Measurements from ENCODE around the gene TMEM259. TPM values are rescaled to one million over a fixed set of nuclear protein-coding genes. Genes with fewer than 3 reads are reported as not detected.
A peak's percentile ranks its signal among the peaks of the same experiment; 100 is the strongest.

Gene TMEM259
- total and polyA plus RNA-seq, 9 of the 15 experiments (the other 6 are each of a cell fraction or from before 2014, with no cell fraction given), result 0.52 to 231 (median 63.6) TPM

DNA sequence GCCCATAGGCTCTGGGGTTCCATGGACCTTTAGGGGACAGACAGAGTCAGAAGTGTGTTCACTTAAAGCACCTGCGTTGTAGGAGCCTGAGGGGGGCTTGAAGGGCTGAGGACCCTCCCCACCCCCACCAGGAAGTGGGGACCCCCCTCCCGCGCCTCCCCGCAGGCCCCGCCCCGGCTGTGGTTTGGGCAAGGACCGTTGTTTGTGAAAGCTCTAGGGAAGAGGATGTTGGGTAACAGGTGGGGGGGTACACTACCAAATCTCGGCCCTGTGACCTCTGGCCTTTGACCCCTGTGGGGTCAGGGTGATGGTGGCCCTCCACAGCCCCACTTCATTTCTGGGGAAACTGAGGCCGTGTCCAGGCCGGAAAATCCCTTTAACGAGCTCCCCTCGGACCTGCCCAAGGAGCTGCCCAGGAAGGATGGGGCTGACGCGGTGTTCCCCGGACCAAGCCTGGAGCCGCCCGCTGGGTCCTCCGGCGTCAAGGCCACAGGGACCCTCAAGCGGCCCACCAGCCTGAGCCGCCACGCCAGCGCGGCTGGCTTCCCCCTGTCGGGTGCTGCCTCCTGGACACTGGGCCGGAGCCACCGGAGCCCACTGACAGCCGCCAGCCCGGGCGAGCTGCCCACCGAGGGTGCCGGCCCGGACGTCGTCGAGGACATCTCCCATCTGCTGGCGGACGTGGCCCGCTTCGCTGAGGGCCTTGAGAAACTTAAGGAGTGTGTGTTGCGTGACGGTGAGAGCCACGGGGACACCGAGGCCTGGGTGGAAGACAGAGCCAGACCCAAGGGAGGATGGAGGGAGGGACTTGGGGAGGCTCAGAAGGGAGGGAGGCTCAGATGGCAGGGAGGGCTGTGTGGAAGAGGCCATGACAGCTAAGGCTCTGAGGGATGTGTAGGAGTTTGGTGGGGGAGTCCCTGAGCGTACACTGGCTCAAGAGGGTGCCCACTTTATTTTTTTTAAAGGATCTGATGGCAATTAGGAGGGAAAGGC is 47.4 kb upstream of the TMEM259 start:
- Histone ChIP-seq H3K27ac (ENCODE audit: extremely low read depth, low read depth, low read length) (no peak overlapping the region), H3K9me1 (ENCODE audit: control insufficient read depth, insufficient read depth, low read length) (no peaks in the 10 kb centered on the region), H3K79me2 (ENCODE audit: control insufficient read depth, insufficient read depth, low read length) (no peaks in the 10 kb centered on the region), H3K27me3 (ENCODE audit: control insufficient read depth in 2 of 2, insufficient read depth in 2 of 2, low read length in 2 of 2) (no peaks in the 10 kb centered on the region), H2AFZ (ENCODE audit: low read depth, low read length) (no peak overlapping the region), H3K36me3 (ENCODE audit: control insufficient read depth, insufficient read depth, low read length) (peaks cover 4% of the 10 kb centered on the region; the same call in 1 of the 3 replicates), H4K20me1 (replicated peaks; ENCODE audit: control insufficient read depth, insufficient read depth, low read length) (0 out of 2 replicates have a peak, but pooled peaks cover 3% of the 10 kb centered on the region), H3K4me2 (ENCODE audit: insufficient read depth, low read length) (no peak overlapping the region), H3K9ac (ENCODE audit: insufficient read depth in 1 of 2, low read depth in 2 of 2, low read length in 2 of 2) (peak overlapping the region in 1 of 2 experiments; percentile 90; a peak in 1 of 4 replicates), H3K9me3 (replicated peaks; ENCODE audit: control insufficient read depth, insufficient read depth, low read depth, low read length) (no peaks in the 10 kb centered on the region), H3K4me3 (peak overlapping the region; percentile 40), H3K4me1 (replicated peaks in 1 of 2; ENCODE audit: control insufficient read depth in 2 of 2, insufficient read depth in 2 of 2, low read length in 2 of 2) (peaks cover 17 to 83% of the 10 kb centered on the region in 2 experiments)
- 70% methylated on average over 38 of the region's 45 CpGs for WGBS (ENCODE audit: insufficient coverage, low coverage, missing lambda C conversion rate)
- CTCF ChIA-PET (ENCODE audit: low intra/inter-chr PET ratio), result no interaction called here
- POLR2A ChIA-PET, result interaction anchor here (0.9 to 1.9 kb wide), 4 partner anchors 14 to 201 kb away, joined by 3 to 6 read pairs (median 4); partner anchors contain the start of genes CIRBP and RNU6-2
- intact Hi-C loops (cut with micrococcal nuclease) (no loop called here), in situ Hi-C loops (cut with MboI) (no loop called here)
- DNase-seq (ENCODE audit: extremely low read depth in 1 of 4, low spot score in 3 of 4) (no peak), FAIRE-seq (peak; percentile 54), ATAC-seq (no peak)
- BruUV-seq (replicated peaks), result no TSS peak
- no peak for TF ChIP-seq HNRNPL (IDR thresholded peaks at IDR 0.05; ENCODE audit: low read depth, low read length)
- 0 out of 2 replicates have a peak, but pooled peaks have one; percentile 33 for TF ChIP-seq MTA2 (IDR thresholded peaks at IDR 0.05; ENCODE audit: low read depth)
- TF ChIP-seq PURB (CRISPR knock-in tag; IDR thresholded peaks at IDR 0.05; ENCODE audit: low read depth), result no peak
- peak; percentile 97 for TF ChIP-seq NR2C2 (CRISPR knock-in tag; IDR thresholded peaks at IDR 0.05)
- peak; percentile 98 for TF ChIP-seq NR2C2 (tag; IDR thresholded peaks at IDR 0.05)
- no peak for TF ChIP-seq XRCC5 (IDR thresholded peaks at IDR 0.05; ENCODE audit: low read depth, low read length)
- TF ChIP-seq HDAC2 (IDR thresholded peaks at IDR 0.05), result peak; percentile 60; the same call in 1 of the 2 replicates
- TF ChIP-seq, protein P1, sequence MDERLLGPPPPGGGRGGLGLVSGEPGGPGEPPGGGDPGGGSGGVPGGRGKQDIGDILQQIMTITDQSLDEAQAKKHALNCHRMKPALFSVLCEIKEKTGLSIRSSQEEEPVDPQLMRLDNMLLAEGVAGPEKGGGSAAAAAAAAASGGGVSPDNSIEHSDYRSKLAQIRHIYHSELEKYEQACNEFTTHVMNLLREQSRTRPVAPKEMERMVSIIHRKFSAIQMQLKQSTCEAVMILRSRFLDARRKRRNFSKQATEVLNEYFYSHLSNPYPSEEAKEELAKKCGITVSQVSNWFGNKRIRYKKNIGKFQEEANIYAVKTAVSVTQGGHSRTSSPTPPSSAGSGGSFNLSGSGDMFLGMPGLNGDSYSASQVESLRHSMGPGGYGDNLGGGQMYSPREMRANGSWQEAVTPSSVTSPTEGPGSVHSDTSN (CRISPR knock-in tag; IDR thresholded peaks at IDR 0.05; ENCODE audit: low read depth), result no peak
- TF ChIP-seq, protein P1 (tag; conservative IDR thresholded peaks at IDR 0.05; ENCODE audit: low read depth), result no peak
- TF ChIP-seq ARNT (IDR thresholded peaks at IDR 0.05), result no peak
- TF ChIP-seq DDX20 (tag; IDR thresholded peaks at IDR 0.05; ENCODE audit: low read depth), result no peak
- TF ChIP-seq, protein P2, sequence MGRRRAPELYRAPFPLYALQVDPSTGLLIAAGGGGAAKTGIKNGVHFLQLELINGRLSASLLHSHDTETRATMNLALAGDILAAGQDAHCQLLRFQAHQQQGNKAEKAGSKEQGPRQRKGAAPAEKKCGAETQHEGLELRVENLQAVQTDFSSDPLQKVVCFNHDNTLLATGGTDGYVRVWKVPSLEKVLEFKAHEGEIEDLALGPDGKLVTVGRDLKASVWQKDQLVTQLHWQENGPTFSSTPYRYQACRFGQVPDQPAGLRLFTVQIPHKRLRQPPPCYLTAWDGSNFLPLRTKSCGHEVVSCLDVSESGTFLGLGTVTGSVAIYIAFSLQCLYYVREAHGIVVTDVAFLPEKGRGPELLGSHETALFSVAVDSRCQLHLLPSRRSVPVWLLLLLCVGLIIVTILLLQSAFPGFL (CRISPR knock-in tag; IDR thresholded peaks at IDR 0.05), result no peak
- TF ChIP-seq PHF21A (IDR thresholded peaks at IDR 0.05; ENCODE audit: borderline replicate concordance, low read depth), result no peak
- TF ChIP-seq ZNF253 (CRISPR knock-in tag; conservative IDR thresholded peaks at IDR 0.05), result no peak
- no peak for TF ChIP-seq RFX5 (IDR thresholded peaks at IDR 0.05; ENCODE audit: low read depth, low read length)
- no peak for TF ChIP-seq TAF15 (IDR thresholded peaks at IDR 0.05; ENCODE audit: low read depth, low read length)
- TF ChIP-seq, protein P3, sequence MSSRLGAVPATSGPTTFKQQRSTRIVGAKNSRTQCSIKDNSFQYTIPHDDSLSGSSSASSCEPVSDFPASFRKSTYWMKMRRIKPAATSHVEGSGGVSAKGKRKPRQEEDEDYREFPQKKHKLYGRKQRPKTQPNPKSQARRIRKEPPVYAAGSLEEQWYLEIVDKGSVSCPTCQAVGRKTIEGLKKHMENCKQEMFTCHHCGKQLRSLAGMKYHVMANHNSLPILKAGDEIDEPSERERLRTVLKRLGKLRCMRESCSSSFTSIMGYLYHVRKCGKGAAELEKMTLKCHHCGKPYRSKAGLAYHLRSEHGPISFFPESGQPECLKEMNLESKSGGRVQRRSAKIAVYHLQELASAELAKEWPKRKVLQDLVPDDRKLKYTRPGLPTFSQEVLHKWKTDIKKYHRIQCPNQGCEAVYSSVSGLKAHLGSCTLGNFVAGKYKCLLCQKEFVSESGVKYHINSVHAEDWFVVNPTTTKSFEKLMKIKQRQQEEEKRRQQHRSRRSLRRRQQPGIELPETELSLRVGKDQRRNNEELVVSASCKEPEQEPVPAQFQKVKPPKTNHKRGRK (tag; IDR thresholded peaks at IDR 0.05), result no peak
